ENCODE results near the gene RFFL.

RFFL gene

DNA sequence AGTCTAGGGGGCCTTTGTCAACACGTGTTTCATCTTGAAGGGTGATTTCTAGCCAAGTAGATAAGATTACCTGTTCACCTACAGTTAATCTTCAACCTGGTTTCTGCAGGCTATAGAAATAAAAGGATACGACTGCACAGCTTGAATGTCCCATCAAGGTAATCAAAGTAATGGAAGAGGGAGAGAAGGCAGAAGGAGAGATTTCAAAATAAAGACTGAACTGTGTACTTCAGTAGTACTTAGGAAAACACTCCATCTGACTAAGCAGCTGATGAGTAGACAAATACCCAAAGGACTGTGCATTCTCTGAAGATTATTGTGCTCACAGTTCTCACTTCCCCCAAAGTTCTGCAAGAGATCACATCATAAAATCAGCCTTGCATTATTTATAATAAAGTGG lies 5.8 kb upstream of the RFFL start:
- Histone ChIP-seq H3K4me3 (ENCODE audit: low read length in 2 of 2) (no peak overlapping the region), H3K4ac (ENCODE audit: low read length) (no peak overlapping the region), H3K36me3 (replicated peaks in 1 of 2; ENCODE audit: control insufficient read depth in 2 of 2, insufficient read depth in 2 of 2, low read length in 2 of 2) (no peaks in the 10 kb centered on the region), H4K8ac (ENCODE audit: low read depth, low read length) (no peak overlapping the region), H3K27me3 (ENCODE audit: control insufficient read depth in 3 of 3, insufficient read depth in 3 of 3, low read depth in 1 of 3, low read length in 3 of 3) (no peaks in the 10 kb centered on the region), H3K27ac (replicated peaks; ENCODE audit: low read length) (no peak overlapping the region), H3K79me1 (ENCODE audit: low read depth, low read length) (no peaks in the 10 kb centered on the region), H2BK120ac (ENCODE audit: low read depth, low read length) (no peak overlapping the region), H2BK12ac (ENCODE audit: low read length) (no peak overlapping the region), H3K23ac (ENCODE audit: low read depth, low read length, poor library complexity) (no peak overlapping the region), H2AFZ (ENCODE audit: low read length) (no peak overlapping the region), H2BK5ac (ENCODE audit: low read length) (no peak overlapping the region), H2AK5ac (ENCODE audit: low read depth, low read length) (no peak overlapping the region), H4K91ac (ENCODE audit: low read depth, low read length, poor library complexity) (no peak overlapping the region), H2BK15ac (ENCODE audit: low read length) (no peak overlapping the region), H3K4me2 (ENCODE audit: insufficient read depth, low read length, poor library complexity, severe bottlenecking) (no peak overlapping the region), H3K18ac (ENCODE audit: low read length) (no peak overlapping the region), H3K9me3 (replicated peaks in 1 of 2; ENCODE audit: control insufficient read depth in 2 of 2, insufficient read depth in 1 of 2, low read depth in 1 of 2, low read length in 2 of 2) (no peaks in the 10 kb centered on the region), H3K4me1 (ENCODE audit: control insufficient read depth in 2 of 2, insufficient read depth in 1 of 2, low read depth in 1 of 2, low read length in 2 of 2) (peaks cover 1 to 4% of the 10 kb centered on the region in 2 donors), H3K9ac (ENCODE audit: low read depth, low read length, poor library complexity) (no peak overlapping the region), H3K14ac (ENCODE audit: low read length) (no peak overlapping the region)
- no CpG with 5 or more reads among the region's 2 CpGs for WGBS, 2 donors (ENCODE audit: extremely low coverage in 2 of 2, insufficient read length in 2 of 2, insufficient replicate concordance in 1 of 2)
- no peak for DNase-seq (ENCODE audit: low spot score)

GRCh38 chr17:35068249-35068648 lies 4.7 kb upstream of the RFFL start:
- no peak overlapping the region for H3K27ac ChIP-seq (replicated peaks; ENCODE audit: low read length)
- no peak overlapping the region for H3K14ac ChIP-seq (ENCODE audit: low read length)
- DNase-seq (ENCODE audit: low spot score), result no peak
- H4K8ac ChIP-seq (ENCODE audit: low read depth, low read length), result no peak overlapping the region
- H3K18ac ChIP-seq (ENCODE audit: low read length), result no peak overlapping the region
- H3K4me3 ChIP-seq (ENCODE audit: low read length in 2 of 2), result no peak overlapping the region
- no peaks in the 10 kb centered on the region for H3K27me3 ChIP-seq (ENCODE audit: control insufficient read depth in 3 of 3, insufficient read depth in 3 of 3, low read depth in 1 of 3, low read length in 3 of 3)
- no peak overlapping the region for H3K4ac ChIP-seq (ENCODE audit: low read length)
- H3K23ac ChIP-seq (ENCODE audit: low read depth, low read length, poor library complexity), result no peak overlapping the region
- no peaks in the 10 kb centered on the region for H3K9me3 ChIP-seq (replicated peaks in 1 of 2; ENCODE audit: control insufficient read depth in 2 of 2, insufficient read depth in 1 of 2, low read depth in 1 of 2, low read length in 2 of 2)
- H2BK5ac ChIP-seq (ENCODE audit: low read length), result no peak overlapping the region
- H2BK120ac ChIP-seq (ENCODE audit: low read depth, low read length), result no peak overlapping the region
- H2AFZ ChIP-seq (ENCODE audit: low read length), result no peak overlapping the region
- H4K91ac ChIP-seq (ENCODE audit: low read depth, low read length, poor library complexity), result no peak overlapping the region
- no peaks in the 10 kb centered on the region for H3K79me1 ChIP-seq (ENCODE audit: low read depth, low read length)
- no peaks in the 10 kb centered on the region for H3K36me3 ChIP-seq (replicated peaks in 1 of 2; ENCODE audit: control insufficient read depth in 2 of 2, insufficient read depth in 2 of 2, low read length in 2 of 2)
- H2BK15ac ChIP-seq (ENCODE audit: low read length), result no peak overlapping the region
- no peak overlapping the region for H3K4me2 ChIP-seq (ENCODE audit: insufficient read depth, low read length, poor library complexity, severe bottlenecking)
- H3K9ac ChIP-seq (ENCODE audit: low read depth, low read length, poor library complexity), result no peak overlapping the region
- H2BK12ac ChIP-seq (ENCODE audit: low read length), result no peak overlapping the region
- H2AK5ac ChIP-seq (ENCODE audit: low read depth, low read length), result no peak overlapping the region
- no CpG with 5 or more reads among the region's 2 CpGs for WGBS, 2 donors (ENCODE audit: extremely low coverage in 2 of 2, insufficient read length in 2 of 2, insufficient replicate concordance in 1 of 2)
- H3K4me1 ChIP-seq (ENCODE audit: control insufficient read depth in 2 of 2, insufficient read depth in 1 of 2, low read depth in 1 of 2, low read length in 2 of 2), result peaks cover 6 to 7% of the 10 kb centered on the region in 2 donors

DNA sequence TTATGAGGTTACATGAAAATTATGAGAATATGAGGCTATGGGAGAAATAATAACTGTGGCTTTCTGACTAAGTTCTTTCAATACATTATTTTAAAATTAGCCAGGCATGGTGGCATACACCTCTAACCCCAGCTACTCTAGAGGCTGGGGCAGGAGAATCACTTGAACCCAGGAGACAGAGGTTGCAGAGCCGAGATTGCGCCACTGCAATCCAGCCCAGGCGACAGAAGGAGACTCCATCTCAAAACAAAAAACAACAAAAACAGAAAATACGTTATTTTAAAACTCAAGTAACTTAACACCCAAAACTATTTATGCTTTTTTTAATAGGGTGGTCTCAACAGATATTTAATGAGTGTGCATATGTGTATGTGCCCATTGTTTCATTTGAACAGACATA lies 2.4 kb upstream of the RFFL start:
- no peak overlapping the region for H2AFZ ChIP-seq (ENCODE audit: low read length)
- H2BK12ac ChIP-seq (ENCODE audit: low read length), result no peak overlapping the region
- H3K4ac ChIP-seq (ENCODE audit: low read length), result no peak overlapping the region
- DNase-seq (ENCODE audit: low spot score), result no peak
- H3K9me3 ChIP-seq (replicated peaks in 1 of 2; ENCODE audit: control insufficient read depth in 2 of 2, insufficient read depth in 1 of 2, low read depth in 1 of 2, low read length in 2 of 2), result no peaks in the 10 kb centered on the region
- H2BK15ac ChIP-seq (ENCODE audit: low read length), result no peak overlapping the region
- no peaks in the 10 kb centered on the region for H3K36me3 ChIP-seq (replicated peaks in 1 of 2; ENCODE audit: control insufficient read depth in 2 of 2, insufficient read depth in 2 of 2, low read length in 2 of 2)
- H2BK5ac ChIP-seq (ENCODE audit: low read length), result no peak overlapping the region
- peaks cover 6 to 7% of the 10 kb centered on the region in 2 donors for H3K4me1 ChIP-seq (ENCODE audit: control insufficient read depth in 2 of 2, insufficient read depth in 1 of 2, low read depth in 1 of 2, low read length in 2 of 2)
- no peak overlapping the region for H3K18ac ChIP-seq (ENCODE audit: low read length)
- H4K8ac ChIP-seq (ENCODE audit: low read depth, low read length), result no peak overlapping the region
- H3K9ac ChIP-seq (ENCODE audit: low read depth, low read length, poor library complexity), result no peak overlapping the region
- H3K23ac ChIP-seq (ENCODE audit: low read depth, low read length, poor library complexity), result no peak overlapping the region
- H2AK5ac ChIP-seq (ENCODE audit: low read depth, low read length), result no peak overlapping the region
- no peak overlapping the region for H3K14ac ChIP-seq (ENCODE audit: low read length)
- no peak overlapping the region for H2BK120ac ChIP-seq (ENCODE audit: low read depth, low read length)
- no peak overlapping the region for H4K91ac ChIP-seq (ENCODE audit: low read depth, low read length, poor library complexity)
- no CpG with 5 or more reads among the region's 4 CpGs for whole genome bisulfite sequencing, 2 donors (ENCODE audit: extremely low coverage in 2 of 2, insufficient read length in 2 of 2, insufficient replicate concordance in 1 of 2)
- H3K4me3 ChIP-seq (ENCODE audit: low read length in 2 of 2), result no peak overlapping the region
- no peaks in the 10 kb centered on the region for H3K27me3 ChIP-seq (ENCODE audit: control insufficient read depth in 3 of 3, insufficient read depth in 3 of 3, low read depth in 1 of 3, low read length in 3 of 3)
- no peak overlapping the region for H3K27ac ChIP-seq (replicated peaks; ENCODE audit: low read length)
- H3K4me2 ChIP-seq (ENCODE audit: insufficient read depth, low read length, poor library complexity, severe bottlenecking), result no peak overlapping the region
- no peaks in the 10 kb centered on the region for H3K79me1 ChIP-seq (ENCODE audit: low read depth, low read length)

DNA sequence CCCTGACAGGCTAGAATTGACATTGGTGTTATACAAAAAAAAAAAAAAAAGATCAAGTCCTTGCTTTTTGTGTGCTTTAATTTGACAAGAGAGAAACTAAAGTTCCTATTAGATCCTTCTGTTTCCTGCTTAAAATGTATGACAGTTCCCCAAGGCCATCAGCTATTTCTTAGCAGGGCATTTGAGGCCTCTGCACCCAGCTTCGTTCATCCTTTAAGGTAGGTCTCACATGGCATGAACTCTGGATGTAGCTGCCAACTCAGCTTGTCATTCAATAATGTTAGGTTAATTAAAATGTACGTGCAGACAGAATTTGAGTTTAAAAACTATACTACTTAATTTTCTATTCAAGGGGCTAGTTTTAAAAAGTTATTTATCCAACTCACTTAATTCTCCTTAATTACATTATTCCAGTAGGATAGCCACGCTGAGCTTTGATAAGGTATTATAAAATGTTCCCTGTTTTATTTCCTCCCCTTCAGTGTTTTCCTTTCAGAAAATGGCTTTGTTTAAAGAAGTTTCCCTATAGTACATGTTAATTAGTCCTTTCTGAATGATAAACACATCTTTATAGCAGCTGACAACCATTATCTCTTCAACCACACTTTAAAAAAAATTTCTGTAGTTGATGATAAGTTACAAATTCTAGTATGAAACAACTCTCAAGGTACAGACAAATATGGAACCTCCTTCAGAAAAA lies 1.2 kb upstream of the RFFL start:
- Histone ChIP-seq H3K4ac (ENCODE audit: low read length) (no peak overlapping the region), H3K23ac (ENCODE audit: low read depth, low read length, poor library complexity) (no peak overlapping the region), H3K4me3 (ENCODE audit: low read length in 2 of 2) (no peak overlapping the region), H4K91ac (ENCODE audit: low read depth, low read length, poor library complexity) (no peak overlapping the region), H3K18ac (ENCODE audit: low read length) (no peak overlapping the region), H2AK5ac (ENCODE audit: low read depth, low read length) (no peak overlapping the region), H2BK120ac (ENCODE audit: low read depth, low read length) (no peak overlapping the region), H3K27me3 (ENCODE audit: control insufficient read depth in 3 of 3, insufficient read depth in 3 of 3, low read depth in 1 of 3, low read length in 3 of 3) (no peaks in the 10 kb centered on the region), H3K27ac (replicated peaks; ENCODE audit: low read length) (no peak overlapping the region), H3K9me3 (replicated peaks in 1 of 2; ENCODE audit: control insufficient read depth in 2 of 2, insufficient read depth in 1 of 2, low read depth in 1 of 2, low read length in 2 of 2) (no peaks in the 10 kb centered on the region), H2AFZ (ENCODE audit: low read length) (no peak overlapping the region), H2BK12ac (ENCODE audit: low read length) (no peak overlapping the region), H4K8ac (ENCODE audit: low read depth, low read length) (no peak overlapping the region), H3K36me3 (replicated peaks in 1 of 2; ENCODE audit: control insufficient read depth in 2 of 2, insufficient read depth in 2 of 2, low read length in 2 of 2) (no peaks in the 10 kb centered on the region), H2BK15ac (ENCODE audit: low read length) (no peak overlapping the region), H3K14ac (ENCODE audit: low read length) (no peak overlapping the region), H2BK5ac (ENCODE audit: low read length) (no peak overlapping the region), H3K79me1 (ENCODE audit: low read depth, low read length) (no peaks in the 10 kb centered on the region), H3K4me2 (ENCODE audit: insufficient read depth, low read length, poor library complexity, severe bottlenecking) (no peak overlapping the region), H3K9ac (ENCODE audit: low read depth, low read length, poor library complexity) (no peak overlapping the region), H3K4me1 (ENCODE audit: control insufficient read depth in 2 of 2, insufficient read depth in 1 of 2, low read depth in 1 of 2, low read length in 2 of 2) (peaks cover 6 to 7% of the 10 kb centered on the region in 2 donors)
- no CpG with 5 or more reads among the region's 3 CpGs for WGBS, 2 donors (ENCODE audit: extremely low coverage in 2 of 2, insufficient read length in 2 of 2, insufficient replicate concordance in 1 of 2)
- DNase-seq (ENCODE audit: low spot score), result no peak

Measured in neuronal stem cell (in vitro differentiated cells).